Activated naive CD4-positive, alpha-beta T cell treated with anti-CD3 and anti-CD28 coated beads, Interleukin-2, amount 10 ng/mL, durations not matched to agents 7 days and 5 days (primary cell): ENCODE results near the gene SPZ1.
"Not testable (repeated sequence)": the region's sequence is repeated elsewhere in the genome, so short reads cannot be mapped to it uniquely, and the experiment has no call there.

Experiments used
- CTCF ChIA-PET: fragments of 350-600 bp; sonication (Branson Sonifier 250); formaldehyde crosslinking; loops from one replicate; lab custom pipeline; 2021; ENCODE audit warnings: antibody characterized with exemption; lab: Charles Lee
- DNase-seq: peaks from one replicate; pipeline ENCODE4 v3.0.0-alpha.2; 2020
- H3K27ac Mint-ChIP-seq: one replicate; pipeline ENCODE4 v1.8.0; 2021; ENCODE audit warnings: mild to moderate bottlenecking, moderate library complexity, mixed read lengths
- H3K27me3 Mint-ChIP-seq: one replicate; pipeline ENCODE4 v1.8.0; 2021; ENCODE audit warnings: mild to moderate bottlenecking, mixed read lengths
- H3K36me3 Mint-ChIP-seq: one replicate; pipeline ENCODE4 v1.8.0; 2021; ENCODE audit warnings: mixed read lengths
- H3K4me1 Mint-ChIP-seq: one replicate; pipeline ENCODE4 v1.8.0; 2021; ENCODE audit warnings: mixed read lengths
- H3K4me3 Mint-ChIP-seq: one replicate; pipeline ENCODE4 v1.8.0; 2021; ENCODE audit warnings: mild to moderate bottlenecking, moderate library complexity, mixed read lengths
- H3K9me3 Mint-ChIP-seq: one replicate; pipeline ENCODE4 v1.8.0; 2021; ENCODE audit warnings: mixed read lengths

The SPZ1 gene

GRCh38 chr5:80319702-80320101, at the start of gene SPZ1:
SPZ1 (plus strand) TSS chr5:80320002; CDS start chr5:80320216, 214 bp downstream.
- no peaks in the 10 kb centered on the region for H3K36me3 Mint-ChIP-seq
- no peak within 1 kb of the TSS for H3K4me3 Mint-ChIP-seq
- no peaks in the 10 kb centered on the region for H3K4me1 Mint-ChIP-seq
- CTCF ChIA-PET = no interaction called here
- H3K27ac Mint-ChIP-seq = no peak within 1 kb of the TSS
- DNase-seq = no peak
- no peaks in the 10 kb centered on the region for H3K9me3 Mint-ChIP-seq
- peaks cover 52% of the 10 kb centered on the region for H3K27me3 Mint-ChIP-seq

- not testable (repeated sequence) for H3K27me3 Mint-ChIP-seq, H3K36me3 Mint-ChIP-seq, DNase-seq, H3K9me3 Mint-ChIP-seq
- CTCF ChIA-PET = interaction anchor here (0.7 to 2.1 kb wide), 4 partner anchors 35 to 187 kb away, joined by 3 to 4 read pairs (median 4); no protein-coding TSS in a partner anchor
- peak overlapping the region; percentile 97 for H3K27ac Mint-ChIP-seq
- peaks cover 64% of the 10 kb centered on the region for H3K4me1 Mint-ChIP-seq
- peak overlapping the region; percentile 41 for H3K4me3 Mint-ChIP-seq
Observed at GRCh38 chr5:80270543-80270942, 49.3 kb upstream of the SPZ1 start.

- peaks cover 29% of the 10 kb centered on the region for H3K4me1 Mint-ChIP-seq
- H3K27ac Mint-ChIP-seq = no peak overlapping the region
- no peaks in the 10 kb centered on the region for H3K27me3 Mint-ChIP-seq
- peak; percentile 47 for DNase-seq
- no peaks in the 10 kb centered on the region for H3K9me3 Mint-ChIP-seq
- peaks cover 1% of the 10 kb centered on the region for H3K36me3 Mint-ChIP-seq
- no peak overlapping the region for H3K4me3 Mint-ChIP-seq
- CTCF ChIA-PET = interaction anchor here (0.7 to 4.7 kb wide), 8 partner anchors 9 to 186 kb away, joined by 3 to 47 read pairs (median 4); no protein-coding TSS in a partner anchor
Observed at GRCh38 chr5:80275347-80275746, 44.5 kb upstream of the SPZ1 start.

GRCh38 chr5:80276186-80276585, 43.6 kb upstream of the SPZ1 start:
- Mint-ChIP-seq H3K4me1 (peaks cover 21% of the 10 kb centered on the region), H3K36me3 (no peaks in the 10 kb centered on the region), H3K9me3 (no peaks in the 10 kb centered on the region), H3K4me3 (no peak overlapping the region), H3K27me3 (no peaks in the 10 kb centered on the region), H3K27ac (no peak overlapping the region)
- CTCF ChIA-PET = interaction anchor here (1.5 to 4.7 kb wide), 4 partner anchors 82 to 187 kb away, joined by 3 to 47 read pairs (median 8); no protein-coding TSS in a partner anchor
- DNase-seq = no peak

- no peak overlapping the region for H3K4me3 Mint-ChIP-seq
- peaks cover 13% of the 10 kb centered on the region for H3K4me1 Mint-ChIP-seq
- DNase-seq = no peak
- CTCF ChIA-PET = interaction anchor here (4.7 kb wide), 1 partner anchor 186 kb away, joined by 47 read pairs; no protein-coding TSS in a partner anchor
- H3K27me3 Mint-ChIP-seq = no peaks in the 10 kb centered on the region
- H3K36me3 Mint-ChIP-seq = no peaks in the 10 kb centered on the region
- H3K27ac Mint-ChIP-seq = no peak overlapping the region
- H3K9me3 Mint-ChIP-seq = no peaks in the 10 kb centered on the region
Observed at GRCh38 chr5:80277191-80277590, 42.6 kb upstream of the SPZ1 start.

GRCh38 chr5:80282054-80282453, 37.7 kb upstream of the SPZ1 start:
- CTCF ChIA-PET = no interaction called here

GRCh38 chr5:80283360-80283759, 36.4 kb upstream of the SPZ1 start:
- no peaks in the 10 kb centered on the region for H3K36me3 Mint-ChIP-seq
- H3K4me3 Mint-ChIP-seq = no peak overlapping the region
- H3K4me1 Mint-ChIP-seq = peaks cover 20% of the 10 kb centered on the region
- CTCF ChIA-PET = interaction anchor here (0.7 to 0.8 kb wide), 2 partner anchors 17 to 81 kb away, joined by 3 read pairs; no protein-coding TSS in a partner anchor
- peaks cover under 1% of the 10 kb centered on the region for H3K27me3 Mint-ChIP-seq
- DNase-seq = no peak
- H3K9me3 Mint-ChIP-seq = no peaks in the 10 kb centered on the region
- no peak overlapping the region for H3K27ac Mint-ChIP-seq

More at GRCh38 chr5:80282054-80282453, 37.7 kb upstream of the SPZ1 start:
- no peaks in the 10 kb centered on the region for H3K36me3 Mint-ChIP-seq
- no peak for DNase-seq
- H3K27ac Mint-ChIP-seq = no peak overlapping the region
- no peak overlapping the region for H3K4me3 Mint-ChIP-seq
- no peaks in the 10 kb centered on the region for H3K9me3 Mint-ChIP-seq
- no peaks in the 10 kb centered on the region for H3K27me3 Mint-ChIP-seq
- H3K4me1 Mint-ChIP-seq = peaks cover 20% of the 10 kb centered on the region

- Mint-ChIP-seq H3K27ac (peak overlapping the region; percentile 33), H3K4me1 (peaks cover 20% of the 10 kb centered on the region), H3K9me3 (no peaks in the 10 kb centered on the region), H3K27me3 (peaks cover 12% of the 10 kb centered on the region), H3K4me3 (no peak overlapping the region), H3K36me3 (no peaks in the 10 kb centered on the region)
- peak; percentile 56 for DNase-seq
- CTCF ChIA-PET = interaction anchor here (0.6 to 0.8 kb wide), 4 partner anchors 10 to 303 kb away, joined by 3 to 4 read pairs (median 4); no protein-coding TSS in a partner anchor
Observed at GRCh38 chr5:80284720-80285119, 35.1 kb upstream of the SPZ1 start.

- Mint-ChIP-seq H3K4me3 (no peak overlapping the region), H3K36me3 (no peaks in the 10 kb centered on the region), H3K27me3 (peaks cover 12% of the 10 kb centered on the region), H3K9me3 (no peaks in the 10 kb centered on the region), H3K27ac (no peak overlapping the region), H3K4me1 (peaks cover 14% of the 10 kb centered on the region)
- DNase-seq = no peak
- CTCF ChIA-PET = interaction anchor here (0.6 kb wide), 1 partner anchor 345 kb away, joined by 3 read pairs; no protein-coding TSS in a partner anchor
Observed at GRCh38 chr5:80288177-80288576, 31.6 kb upstream of the SPZ1 start.

GRCh38 chr5:80289320-80289719, 30.5 kb upstream of the SPZ1 start:
- peaks cover 10% of the 10 kb centered on the region for H3K4me1 Mint-ChIP-seq
- CTCF ChIA-PET = no interaction called here
- peaks cover 2% of the 10 kb centered on the region for H3K9me3 Mint-ChIP-seq
- H3K4me3 Mint-ChIP-seq = no peak overlapping the region
- no peaks in the 10 kb centered on the region for H3K36me3 Mint-ChIP-seq
- no peak for DNase-seq
- no peak overlapping the region for H3K27ac Mint-ChIP-seq
- peaks cover 12% of the 10 kb centered on the region for H3K27me3 Mint-ChIP-seq

GRCh38 chr5:80291761-80292160, 28.0 kb upstream of the SPZ1 start:
- Mint-ChIP-seq H3K9me3 (peaks cover 2% of the 10 kb centered on the region), H3K4me1 (no peaks in the 10 kb centered on the region), H3K4me3 (no peak overlapping the region), H3K36me3 (no peaks in the 10 kb centered on the region), H3K27ac (no peak overlapping the region), H3K27me3 (peaks cover 18% of the 10 kb centered on the region)
- DNase-seq = no peak
- CTCF ChIA-PET = interaction anchor here (1.4 kb wide), 1 partner anchor 166 kb away, joined by 3 read pairs; no protein-coding TSS in a partner anchor

GRCh38 chr5:80296121-80296520, 23.7 kb upstream of the SPZ1 start:
- Mint-ChIP-seq H3K4me3 (no peak overlapping the region), H3K36me3 (no peaks in the 10 kb centered on the region), H3K27ac (no peak overlapping the region), H3K4me1 (no peaks in the 10 kb centered on the region), H3K9me3 (peaks cover 2% of the 10 kb centered on the region), H3K27me3 (peaks cover 11% of the 10 kb centered on the region)
- CTCF ChIA-PET = no interaction called here
- no peak for DNase-seq

- no peak for DNase-seq
- H3K4me3 Mint-ChIP-seq = no peak overlapping the region
- H3K27ac Mint-ChIP-seq = no peak overlapping the region
- peaks cover 11% of the 10 kb centered on the region for H3K27me3 Mint-ChIP-seq
- H3K9me3 Mint-ChIP-seq = no peaks in the 10 kb centered on the region
- H3K4me1 Mint-ChIP-seq = no peaks in the 10 kb centered on the region
- H3K36me3 Mint-ChIP-seq = no peaks in the 10 kb centered on the region
- CTCF ChIA-PET = no interaction called here
Observed at GRCh38 chr5:80299601-80300000, 20.2 kb upstream of the SPZ1 start.

- H3K4me1 Mint-ChIP-seq = no peaks in the 10 kb centered on the region
- DNase-seq = no peak
- peaks cover 6% of the 10 kb centered on the region for H3K27me3 Mint-ChIP-seq
- H3K4me3 Mint-ChIP-seq = no peak overlapping the region
- no peaks in the 10 kb centered on the region for H3K36me3 Mint-ChIP-seq
- H3K27ac Mint-ChIP-seq = no peak overlapping the region
- CTCF ChIA-PET = no interaction called here
- no peaks in the 10 kb centered on the region for H3K9me3 Mint-ChIP-seq
Observed at GRCh38 chr5:80300125-80300524, 19.7 kb upstream of the SPZ1 start.

GRCh38 chr5:80300796-80301195, 19.0 kb upstream of the SPZ1 start:
- CTCF ChIA-PET, H3K36me3 Mint-ChIP-seq, H3K9me3 Mint-ChIP-seq, H3K27ac Mint-ChIP-seq, H3K27me3 Mint-ChIP-seq, H3K4me1 Mint-ChIP-seq, DNase-seq, H3K4me3 Mint-ChIP-seq: not testable (repeated sequence)
